Thyroid gland (tissue), 4 donors: Measurements from ENCODE around the gene PSENEN.

Experiments used
- CTCF ChIP-seq, 6 experiments: fragments of 200-600 bp in 3 of 6; fragments of 450-650 bp in 3 of 6; sonication (generic) in 3 of 6; IDR thresholded peaks; one replicate each; pipeline ENCODE4 v1.5.1; 2016 to 2019; ENCODE audit warnings: antibody characterized with exemption in 6 of 6, mild to moderate bottlenecking in 2 of 6, inconsistent platforms in 1 of 6, moderate library complexity in 1 of 6
- POLR2A ChIP-seq, 2 donors: fragments of 450-650 bp; IDR thresholded peaks; one replicate each; pipeline ENCODE4 v1.6.1; 2017; ENCODE audit warnings: antibody characterized with exemption in 2 of 2, mild to moderate bottlenecking in 2 of 2, moderate library complexity in 1 of 2

GRCh38 chr19:35739275-35740107, 6.0 kb upstream of the PSENEN start:
- TF ChIP-seq CTCF (IDR thresholded peaks at IDR 0.05) = no peak
- no peak for TF ChIP-seq POLR2A (IDR thresholded peaks at IDR 0.05)
